Suprapubic skin (tissue), 4 donors: ENCODE data around the gene BBS12.

Source experiments
- EP300 ChIP-seq: sonication (generic); formaldehyde crosslinking; IDR thresholded peaks from one replicate; pipeline ENCODE4 v1.6.1; 2017; ENCODE audit warnings: antibody characterized with exemption
- POLR2AphosphoS5 ChIP-seq, 3 donors: sonication (generic); formaldehyde crosslinking; IDR thresholded peaks; one replicate each; pipeline ENCODE4 v1.6.1; 2017; ENCODE audit warnings: antibody characterized with exemption in 3 of 3
- TF ChIP-seq, protein P1 (sequence below), 2 donors: fragments of 200-600 bp in 1 of 2; fragments of 450-650 bp in 1 of 2; sonication (generic) in 1 of 2; IDR thresholded peaks; one replicate each; pipeline ENCODE4 v1.5.1; 2016 to 2019; ENCODE audit warnings: antibody characterized with exemption in 2 of 2, mild to moderate bottlenecking in 1 of 2, moderate library complexity in 1 of 2

DNA sequence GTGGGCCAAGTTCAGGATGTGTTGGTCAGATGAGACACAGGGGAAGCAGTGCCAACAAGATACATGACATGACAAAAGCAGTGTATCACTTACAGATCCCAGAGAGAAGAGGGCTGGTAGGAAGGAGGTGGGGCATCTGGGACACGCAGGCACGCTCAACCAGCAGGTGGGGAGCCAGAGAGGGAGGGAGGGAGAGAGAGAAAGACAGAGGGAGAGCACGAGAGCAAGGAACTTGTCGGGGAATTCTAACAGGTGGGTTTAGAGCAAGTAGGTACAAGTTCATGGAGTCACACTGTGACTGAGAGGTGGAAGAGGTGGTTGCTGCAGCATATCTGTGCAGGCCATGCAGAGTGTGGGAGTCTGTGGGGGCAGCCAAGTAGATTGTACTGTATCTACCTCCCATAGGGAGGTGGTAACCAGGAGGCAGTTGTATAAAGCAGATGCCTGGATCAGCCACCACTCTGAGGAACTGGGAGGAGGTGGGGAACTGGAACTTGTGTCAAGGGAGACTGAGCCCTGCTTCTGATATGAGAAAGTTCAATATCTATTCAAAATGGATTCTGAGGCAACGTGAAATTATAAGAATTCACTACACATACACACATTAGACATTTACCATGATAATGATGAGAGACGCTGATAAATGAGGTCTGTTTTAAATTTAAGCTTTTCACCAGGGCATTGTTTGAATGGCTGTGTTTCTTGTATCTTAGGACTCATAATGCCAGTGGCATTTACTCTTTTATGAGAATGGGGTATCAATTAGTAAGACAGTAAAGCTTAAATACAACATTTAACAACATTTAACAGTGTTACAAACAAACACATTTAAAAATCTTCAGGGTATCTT, 43.7 kb downstream of the BBS12 start:
- TF ChIP-seq, protein P1, sequence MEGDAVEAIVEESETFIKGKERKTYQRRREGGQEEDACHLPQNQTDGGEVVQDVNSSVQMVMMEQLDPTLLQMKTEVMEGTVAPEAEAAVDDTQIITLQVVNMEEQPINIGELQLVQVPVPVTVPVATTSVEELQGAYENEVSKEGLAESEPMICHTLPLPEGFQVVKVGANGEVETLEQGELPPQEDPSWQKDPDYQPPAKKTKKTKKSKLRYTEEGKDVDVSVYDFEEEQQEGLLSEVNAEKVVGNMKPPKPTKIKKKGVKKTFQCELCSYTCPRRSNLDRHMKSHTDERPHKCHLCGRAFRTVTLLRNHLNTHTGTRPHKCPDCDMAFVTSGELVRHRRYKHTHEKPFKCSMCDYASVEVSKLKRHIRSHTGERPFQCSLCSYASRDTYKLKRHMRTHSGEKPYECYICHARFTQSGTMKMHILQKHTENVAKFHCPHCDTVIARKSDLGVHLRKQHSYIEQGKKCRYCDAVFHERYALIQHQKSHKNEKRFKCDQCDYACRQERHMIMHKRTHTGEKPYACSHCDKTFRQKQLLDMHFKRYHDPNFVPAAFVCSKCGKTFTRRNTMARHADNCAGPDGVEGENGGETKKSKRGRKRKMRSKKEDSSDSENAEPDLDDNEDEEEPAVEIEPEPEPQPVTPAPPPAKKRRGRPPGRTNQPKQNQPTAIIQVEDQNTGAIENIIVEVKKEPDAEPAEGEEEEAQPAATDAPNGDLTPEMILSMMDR (IDR thresholded peaks at IDR 0.05) = no peak
- TF ChIP-seq POLR2AphosphoS5 (IDR thresholded peaks at IDR 0.05) (no peak), EP300 (no peak)
